Measurements from ENCODE around the gene NCAM2. TPM values are rescaled to one million over a fixed set of nuclear protein-coding genes. Genes with fewer than 3 reads are reported as not detected.

Gene NCAM2
- total RNA-seq, 1 donor from 2014 or later = 22.6 TPM

DNA sequence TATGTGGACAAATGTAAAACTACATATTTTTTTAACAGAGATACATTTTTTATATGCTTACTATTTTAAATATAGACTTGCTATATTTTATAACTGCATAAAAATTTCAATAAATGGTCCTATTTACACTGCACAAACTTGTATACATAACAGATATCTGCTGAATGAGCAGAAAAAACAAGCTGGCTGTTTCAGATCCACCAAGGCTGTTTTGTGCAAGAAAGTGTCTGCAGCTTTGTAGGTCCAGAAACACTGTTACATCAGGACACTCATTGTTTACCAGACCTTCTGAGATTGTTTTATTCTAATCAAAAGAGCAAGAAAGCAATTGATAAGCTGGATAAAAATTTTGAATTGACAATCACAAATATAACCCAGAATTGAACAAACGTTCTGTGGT is 99.3 kb downstream of the NCAM2 start:
- Mint-ChIP-seq H3K4me3 (no peak overlapping the region), H3K36me3 (no peaks in the 10 kb centered on the region), H3K27ac (no peak overlapping the region), H3K4me1 (ENCODE audit: unreplicated experiment) (no peaks in the 10 kb centered on the region), H3K27me3 (no peaks in the 10 kb centered on the region), H3K9me3 (no peaks in the 10 kb centered on the region)
- no peak for DNase-seq (ENCODE audit: extremely low spot score, unreplicated experiment)
- no peak for TF ChIP-seq CTCF (conservative IDR thresholded peaks at IDR 0.05)

GRCh38 chr21:21101911-21102310 is 103.7 kb downstream of the NCAM2 start:
- no peaks in the 10 kb centered on the region for H3K36me3 Mint-ChIP-seq
- H3K4me1 Mint-ChIP-seq (ENCODE audit: unreplicated experiment) = no peaks in the 10 kb centered on the region
- DNase-seq (ENCODE audit: extremely low spot score, unreplicated experiment) = no peak
- H3K4me3 Mint-ChIP-seq = no peak overlapping the region
- H3K27ac Mint-ChIP-seq = no peak overlapping the region
- no peaks in the 10 kb centered on the region for H3K9me3 Mint-ChIP-seq
- no peaks in the 10 kb centered on the region for H3K27me3 Mint-ChIP-seq
- TF ChIP-seq CTCF (conservative IDR thresholded peaks at IDR 0.05) = peak; percentile 60

GRCh38 chr21:21102896-21103295 is 104.7 kb downstream of the NCAM2 start:
- no peak for TF ChIP-seq CTCF (conservative IDR thresholded peaks at IDR 0.05)
- Mint-ChIP-seq H3K36me3 (no peaks in the 10 kb centered on the region), H3K4me1 (ENCODE audit: unreplicated experiment) (no peaks in the 10 kb centered on the region), H3K4me3 (no peak overlapping the region), H3K27ac (no peak overlapping the region), H3K27me3 (no peaks in the 10 kb centered on the region), H3K9me3 (no peaks in the 10 kb centered on the region)
- no peak for DNase-seq (ENCODE audit: extremely low spot score, unreplicated experiment)

DNA sequence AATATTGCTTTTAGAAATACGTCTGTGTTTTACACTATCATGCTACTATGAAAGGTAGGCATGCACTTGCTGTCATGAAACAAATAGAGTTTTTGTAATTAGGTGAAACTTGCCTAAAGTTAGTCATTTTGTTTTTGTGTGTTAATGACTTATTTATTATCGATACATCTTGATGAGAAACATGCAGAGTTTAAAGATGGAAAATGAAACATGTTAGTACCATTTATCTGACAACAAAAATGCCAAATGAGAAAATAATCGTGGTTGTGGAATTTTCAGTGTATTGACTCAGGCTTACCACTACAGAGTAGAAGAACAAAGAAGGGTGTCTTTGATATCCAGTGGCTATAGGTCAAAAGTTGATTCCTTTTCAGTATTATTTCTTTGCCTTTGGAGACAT is 105.5 kb downstream of the NCAM2 start:
- TF ChIP-seq CTCF (conservative IDR thresholded peaks at IDR 0.05) = no peak
- H3K27ac Mint-ChIP-seq = no peak overlapping the region
- H3K4me1 Mint-ChIP-seq (ENCODE audit: unreplicated experiment) = no peaks in the 10 kb centered on the region
- no peaks in the 10 kb centered on the region for H3K27me3 Mint-ChIP-seq
- H3K4me3 Mint-ChIP-seq = no peak overlapping the region
- H3K9me3 Mint-ChIP-seq = no peaks in the 10 kb centered on the region
- no peak for DNase-seq (ENCODE audit: extremely low spot score, unreplicated experiment)
- no peaks in the 10 kb centered on the region for H3K36me3 Mint-ChIP-seq

GRCh38 chr21:21109736-21110135 is 111.5 kb downstream of the NCAM2 start:
- no peaks in the 10 kb centered on the region for H3K9me3 Mint-ChIP-seq
- no peak overlapping the region for H3K4me3 Mint-ChIP-seq
- H3K27ac Mint-ChIP-seq = no peak overlapping the region
- no peak for DNase-seq (ENCODE audit: extremely low spot score, unreplicated experiment)
- no peaks in the 10 kb centered on the region for H3K4me1 Mint-ChIP-seq (ENCODE audit: unreplicated experiment)
- no peaks in the 10 kb centered on the region for H3K27me3 Mint-ChIP-seq
- no peak for TF ChIP-seq CTCF (conservative IDR thresholded peaks at IDR 0.05)
- no peaks in the 10 kb centered on the region for H3K36me3 Mint-ChIP-seq

- Mint-ChIP-seq H3K4me1 (ENCODE audit: unreplicated experiment) (no peaks in the 10 kb centered on the region), H3K27me3 (no peaks in the 10 kb centered on the region), H3K9me3 (no peaks in the 10 kb centered on the region), H3K27ac (no peak overlapping the region), H3K36me3 (no peaks in the 10 kb centered on the region), H3K4me3 (no peak overlapping the region)
- TF ChIP-seq CTCF (conservative IDR thresholded peaks at IDR 0.05) = no peak
- no peak for DNase-seq (ENCODE audit: extremely low spot score, unreplicated experiment)
Measured at GRCh38 chr21:21111309-21111920, 113.2 kb downstream of the NCAM2 start.

All from type B pancreatic cell (in vitro differentiated cells).